Endothelial cell of hepatic sinusoid (primary cell): ENCODE results near the gene TSPAN31.
"Not testable (repeated sequence)": the region's sequence is repeated elsewhere in the genome, so short reads cannot be mapped to it uniquely, and the experiment has no call there.

Source experiments
- in situ Hi-C: cut with HindIII; loops from 2 replicates; pipeline ENCODE4 v1.10.0; 2017; ENCODE audit warnings: low sequenced_read_pairs

The TSPAN31 gene

DNA sequence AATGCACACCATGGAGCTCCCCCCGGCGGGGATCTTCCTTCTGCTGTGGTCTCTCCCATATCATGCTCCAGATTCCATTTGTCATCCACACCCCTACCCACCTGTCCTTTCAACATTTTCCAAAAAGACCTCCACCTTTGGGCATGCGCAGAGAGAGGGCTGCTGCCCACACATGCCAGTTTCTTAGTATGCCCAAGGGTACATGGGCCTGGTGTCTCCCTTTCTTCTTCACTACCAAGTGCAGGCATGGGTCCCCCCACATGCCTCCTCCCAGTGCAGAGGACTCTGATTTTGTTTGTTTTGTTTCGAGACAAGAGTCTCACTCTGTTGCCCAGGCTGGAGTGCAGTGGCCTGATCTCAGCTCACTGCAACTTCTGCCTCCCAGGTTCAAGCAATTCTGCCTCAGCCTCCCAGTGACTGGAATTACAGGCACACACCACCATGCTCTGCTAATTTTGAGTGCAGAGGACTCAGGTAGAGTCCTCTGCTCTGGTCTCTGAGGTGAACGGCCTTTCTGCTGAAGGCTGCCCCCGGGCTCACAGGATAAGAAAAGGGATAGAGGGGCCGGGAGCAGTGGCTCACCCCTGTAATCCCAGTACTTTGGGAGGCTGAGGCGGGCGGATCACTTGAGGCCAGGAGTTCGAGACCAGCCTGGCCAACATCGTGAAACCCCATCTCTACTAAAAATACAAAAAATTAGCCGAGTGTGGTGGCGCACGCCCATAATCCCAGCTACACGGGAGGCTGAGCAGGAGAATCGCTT is 22.8 kb upstream of the TSPAN31 start:
- in situ Hi-C loops, result not testable (repeated sequence)

DNA sequence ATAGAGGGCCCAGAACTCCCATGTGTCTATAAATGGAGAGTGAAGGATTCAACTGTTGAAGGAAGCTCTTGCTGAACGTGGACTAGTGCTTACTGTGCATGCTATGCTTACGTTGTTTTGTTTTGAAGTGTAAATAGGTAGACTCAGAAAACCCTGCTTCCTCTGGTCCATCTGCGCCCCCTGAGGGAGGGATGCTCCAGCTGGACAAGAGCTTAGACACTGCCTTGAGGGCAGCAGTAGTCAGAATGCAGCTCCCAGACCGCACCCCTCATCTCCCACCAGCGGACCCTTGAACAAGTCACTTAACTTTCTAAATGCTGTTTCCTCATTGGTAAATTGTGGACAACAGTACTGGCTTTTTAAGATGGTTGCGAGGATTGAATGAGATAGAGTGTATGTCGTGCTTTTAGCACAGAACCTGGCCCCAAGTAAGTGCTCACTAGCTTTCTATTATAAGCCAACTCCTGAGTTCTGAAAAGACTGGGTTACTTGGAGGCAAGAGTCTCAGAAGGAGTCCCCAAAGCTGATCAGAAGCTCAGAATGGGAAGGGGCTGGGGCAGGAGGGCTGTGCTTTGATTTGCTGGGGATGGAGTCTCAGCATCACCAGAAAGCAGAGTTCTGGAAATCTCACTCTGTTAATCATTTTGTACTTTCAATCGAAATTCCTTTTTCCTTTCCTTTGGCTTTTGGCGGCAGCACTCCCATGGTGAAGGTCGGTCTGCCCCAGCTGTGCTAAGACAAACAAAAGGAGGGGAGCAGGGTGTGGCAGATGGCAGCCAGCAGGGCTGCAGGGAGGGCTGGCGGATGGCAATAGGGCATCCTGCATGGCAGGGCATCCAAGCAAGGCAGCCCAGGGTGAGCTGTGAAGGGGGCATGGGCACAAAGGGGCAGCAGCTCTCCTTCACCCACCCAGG is 21.9 kb upstream of the TSPAN31 start:
- in situ Hi-C loops, result no loop called here

DNA sequence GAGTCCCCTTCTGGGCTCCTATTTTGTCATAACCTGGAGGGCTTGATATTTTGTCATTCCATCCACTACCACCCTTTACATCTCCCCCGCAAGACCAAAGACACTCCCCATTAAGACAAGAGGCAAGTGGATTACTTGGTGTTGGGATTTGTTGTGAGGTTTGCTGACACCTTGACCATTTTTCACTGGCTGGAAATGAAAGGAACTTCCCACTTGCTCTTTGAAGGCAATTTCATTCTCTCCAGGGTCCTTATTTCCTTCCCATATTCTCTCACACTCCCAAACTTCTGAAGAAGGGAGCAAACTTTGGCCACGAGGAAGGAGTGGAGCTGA is 21.2 kb upstream of the TSPAN31 start:
- in situ Hi-C loops, result no loop called here

DNA sequence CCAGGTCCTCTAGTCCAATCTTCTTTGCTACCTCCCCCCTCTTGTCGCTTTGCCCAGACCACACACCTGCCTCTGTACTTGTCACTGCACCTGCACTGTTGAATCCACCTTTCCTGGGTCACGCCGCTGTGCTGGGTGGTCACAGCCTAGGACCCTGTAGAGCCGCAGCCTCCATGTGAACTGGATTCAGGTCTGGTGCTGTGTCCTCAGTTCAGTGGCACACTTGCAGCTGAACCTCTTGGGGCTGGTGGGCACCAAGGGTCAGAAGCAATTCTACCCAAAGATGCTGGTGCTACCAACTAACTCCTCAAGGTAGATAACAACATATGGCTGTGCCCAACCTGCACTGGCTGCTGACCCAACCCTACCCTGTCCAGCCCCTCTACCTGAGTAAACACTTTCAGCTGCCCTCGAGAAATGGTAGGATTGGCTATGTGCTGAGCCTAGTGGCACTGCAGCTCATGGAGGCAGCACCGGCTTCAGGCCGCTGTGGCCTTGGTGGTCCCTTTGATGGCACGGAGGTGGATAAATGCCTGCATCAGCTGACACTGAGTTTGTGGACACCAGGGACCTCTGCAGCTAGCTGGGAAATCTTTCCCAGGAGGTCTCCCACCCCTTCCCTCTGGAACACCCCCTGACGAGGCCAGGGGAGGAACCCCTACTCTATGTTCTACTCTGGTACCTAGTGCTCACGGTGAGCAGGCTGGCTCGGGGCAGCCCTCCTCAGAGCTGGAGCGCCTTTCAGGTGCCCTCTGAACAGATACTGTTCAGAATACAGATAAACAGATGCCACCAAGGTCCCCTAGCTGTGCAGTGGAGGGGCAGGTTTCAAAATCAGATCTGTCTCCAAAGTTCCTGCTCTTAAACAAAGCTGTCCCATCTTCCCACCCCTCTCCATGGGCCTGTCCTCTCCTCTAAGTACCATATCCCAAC is 20.6 kb upstream of the TSPAN31 start:
- in situ Hi-C loops, result no loop called here

DNA sequence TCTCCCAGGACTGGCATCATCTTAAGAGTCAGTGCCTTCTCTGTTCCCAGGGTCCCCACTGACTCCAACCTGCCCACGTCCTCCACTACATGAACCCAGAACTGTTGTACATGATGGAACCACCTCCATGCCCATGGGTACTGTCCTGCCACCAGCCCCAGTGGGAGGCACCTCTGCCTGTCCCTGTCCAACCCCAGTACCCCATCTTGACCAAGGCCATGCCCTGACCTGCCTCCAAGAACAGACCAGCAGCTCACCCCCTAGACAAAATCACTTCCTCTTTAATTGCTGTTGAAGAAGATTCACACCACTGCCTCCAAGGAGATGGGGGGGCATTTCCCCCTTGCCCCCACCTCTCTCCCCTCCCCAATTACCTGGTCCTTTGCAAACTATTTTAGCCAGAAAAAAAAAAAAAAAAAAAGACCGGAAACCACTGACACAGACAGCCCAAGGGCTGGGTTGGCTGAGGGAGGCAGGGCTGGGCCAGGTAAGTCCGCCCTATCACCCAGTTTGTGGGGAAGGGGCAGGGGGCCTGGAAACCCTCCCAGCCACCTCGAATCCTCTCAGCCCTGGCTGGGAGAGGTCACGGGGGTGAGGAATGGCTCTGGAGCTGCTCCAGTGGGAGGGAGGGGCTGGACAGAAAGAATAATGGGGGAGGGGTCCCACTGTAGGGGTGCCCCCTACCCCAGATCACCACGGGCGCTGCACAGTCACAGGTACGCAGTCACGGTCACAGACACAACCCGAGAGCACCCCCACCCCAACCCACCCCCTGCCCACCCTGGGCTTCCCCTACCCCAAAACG is 19.7 kb upstream of the TSPAN31 start:
- in situ Hi-C loops, result no loop called here

DNA sequence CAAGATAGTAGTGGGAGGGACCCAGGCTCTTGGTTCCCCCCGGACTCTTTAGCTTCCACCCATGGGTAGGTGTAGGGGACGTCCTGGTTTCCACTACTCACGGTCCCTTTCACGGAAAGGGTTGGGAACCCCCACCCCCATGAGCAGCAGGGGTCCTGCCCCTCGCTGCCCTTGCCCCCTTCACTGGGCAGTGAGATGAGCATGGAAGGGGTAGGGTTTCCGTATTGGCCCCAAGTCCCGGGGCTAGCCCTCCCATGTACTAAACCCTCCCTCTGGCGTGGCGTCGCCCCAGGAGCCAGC is 19.0 kb upstream of the TSPAN31 start:
- in situ Hi-C loops, result no loop called here

DNA sequence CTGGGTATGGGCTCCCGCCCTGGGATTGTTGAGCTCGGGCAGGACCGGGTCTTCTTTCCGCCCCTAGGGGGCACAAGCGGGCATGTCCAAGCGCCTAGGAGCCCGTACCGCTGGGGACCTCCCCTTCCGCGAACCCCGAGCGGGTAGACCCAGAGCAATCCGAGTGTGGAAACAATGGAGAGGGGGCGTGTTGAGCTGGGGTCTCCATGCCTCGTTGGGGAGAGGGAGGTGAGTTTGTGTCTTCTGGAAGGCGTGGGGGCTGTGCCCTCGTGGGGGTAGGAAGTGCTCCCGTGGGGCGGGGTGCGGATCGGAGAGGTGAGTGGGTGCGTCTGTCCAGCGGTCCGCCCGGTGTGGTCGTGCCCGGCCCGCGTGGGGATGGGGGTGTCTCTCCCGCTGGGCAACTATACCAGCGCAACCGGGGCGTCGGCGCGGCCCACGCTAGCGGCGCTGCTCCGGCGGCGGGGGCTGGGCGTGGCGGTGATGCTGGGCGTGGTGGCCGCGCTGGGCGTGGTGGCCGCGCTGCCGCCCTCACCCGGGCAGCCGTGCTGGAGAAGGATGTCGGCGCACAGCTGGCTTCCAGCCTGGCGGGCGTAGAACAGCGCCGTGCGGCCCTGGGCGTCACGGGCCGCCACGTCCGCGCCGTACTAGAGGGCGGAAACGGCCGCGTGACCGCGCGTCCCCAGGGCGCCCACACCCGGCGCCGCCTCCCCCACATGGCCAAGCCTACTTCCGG is 18.5 kb upstream of the TSPAN31 start:
- in situ Hi-C loops, result no loop called here

DNA sequence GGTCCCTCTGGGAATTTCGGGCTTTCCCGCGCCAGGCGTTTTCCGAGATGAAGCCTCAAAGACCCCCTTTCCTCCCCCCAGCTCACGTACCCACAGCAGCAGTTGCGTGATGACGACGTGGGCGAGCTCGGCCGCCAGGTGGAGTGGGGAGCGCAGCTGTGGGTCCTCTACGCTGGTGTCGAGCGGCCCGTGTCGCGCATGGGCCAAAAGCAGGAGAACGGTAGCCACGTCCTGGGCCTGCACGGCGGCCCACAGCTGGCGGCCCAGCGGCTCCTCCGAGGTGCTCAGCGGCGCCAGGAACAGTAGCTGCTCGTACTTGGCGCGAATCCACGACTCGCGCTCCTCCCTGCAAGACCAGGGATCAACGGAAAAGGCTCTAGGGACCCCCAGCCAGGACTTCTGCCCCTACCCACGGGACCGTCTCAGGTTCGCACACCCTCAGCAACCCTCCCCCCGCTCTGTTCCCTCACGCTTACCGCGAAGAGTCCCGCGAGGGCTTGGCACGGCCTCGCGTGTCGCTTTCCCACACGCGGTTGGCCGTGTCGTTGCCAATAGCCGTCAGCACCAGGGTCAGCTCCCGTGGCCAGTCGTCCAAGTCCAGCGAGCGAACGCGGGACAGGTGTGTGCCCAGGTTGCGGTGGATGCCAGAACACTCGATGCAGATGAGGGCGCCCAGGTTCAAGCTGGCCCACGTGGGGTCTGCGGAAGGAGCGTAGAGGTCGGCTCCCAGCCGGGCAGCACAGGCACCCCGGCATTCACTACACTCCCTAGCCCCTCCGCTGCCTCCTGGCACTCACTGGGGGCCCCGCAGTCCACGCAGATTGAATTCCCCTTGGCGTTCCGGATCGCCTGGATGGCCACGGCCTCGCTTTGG is 17.7 kb upstream of the TSPAN31 start:
- in situ Hi-C loops, result no loop called here

DNA sequence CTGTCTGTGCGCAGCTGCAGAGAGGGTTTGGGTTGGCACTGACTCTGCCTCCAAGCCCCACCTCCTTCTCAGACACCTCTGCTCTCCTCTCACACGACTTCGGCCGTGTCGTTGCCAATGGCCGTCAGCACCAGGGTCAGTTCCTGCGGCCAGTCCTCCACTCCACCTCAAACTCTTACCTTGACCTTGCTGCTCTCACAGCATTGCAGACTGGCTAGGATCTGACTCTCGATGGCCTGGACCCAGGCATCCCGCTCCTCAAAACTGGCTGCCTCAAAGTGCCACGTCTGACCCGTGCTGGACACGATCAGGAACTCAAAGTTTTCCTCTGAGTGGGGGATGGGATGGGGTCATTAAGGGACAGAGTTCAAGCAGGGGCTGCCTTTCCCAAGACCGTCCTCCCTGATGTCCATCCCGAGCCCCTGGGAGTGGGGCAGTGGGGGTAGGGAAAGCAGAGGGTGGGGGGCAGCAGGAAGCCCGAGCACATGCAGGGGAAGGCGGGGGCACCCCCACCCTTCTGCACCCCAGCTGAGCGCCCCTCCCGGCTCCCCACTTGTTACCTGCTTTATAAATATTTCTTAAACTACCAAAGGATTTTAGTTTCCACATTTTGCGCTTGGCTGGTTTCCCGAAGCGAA is 17.0 kb upstream of the TSPAN31 start:
- in situ Hi-C loops, result no loop called here

DNA sequence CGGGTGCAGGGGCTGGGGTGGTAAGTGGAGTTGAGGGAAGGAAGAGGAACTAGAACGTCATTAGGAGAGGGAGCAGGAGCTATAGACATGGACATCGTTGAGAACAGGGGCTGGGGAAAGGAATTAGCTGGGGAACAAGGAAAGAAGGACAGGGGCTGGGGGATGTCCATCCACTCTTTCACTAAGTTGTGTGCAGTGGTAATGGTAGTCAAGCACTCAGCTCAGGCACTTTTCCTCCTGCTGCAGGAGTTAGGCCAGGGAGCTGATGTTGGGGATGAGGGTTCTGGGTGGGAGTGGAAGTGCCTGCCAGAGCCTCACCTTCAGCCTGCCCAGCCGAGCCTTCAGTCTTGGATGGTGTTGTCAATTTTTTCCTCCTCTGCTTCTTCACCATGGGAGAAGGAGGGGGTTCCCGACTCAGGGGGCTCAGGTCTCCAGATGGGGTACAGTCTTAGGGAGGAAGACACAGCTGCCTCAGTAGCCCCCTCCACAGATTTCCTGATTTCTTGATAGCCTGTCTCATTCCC is 15.5 kb upstream of the TSPAN31 start:
- in situ Hi-C loops, result no loop called here

DNA sequence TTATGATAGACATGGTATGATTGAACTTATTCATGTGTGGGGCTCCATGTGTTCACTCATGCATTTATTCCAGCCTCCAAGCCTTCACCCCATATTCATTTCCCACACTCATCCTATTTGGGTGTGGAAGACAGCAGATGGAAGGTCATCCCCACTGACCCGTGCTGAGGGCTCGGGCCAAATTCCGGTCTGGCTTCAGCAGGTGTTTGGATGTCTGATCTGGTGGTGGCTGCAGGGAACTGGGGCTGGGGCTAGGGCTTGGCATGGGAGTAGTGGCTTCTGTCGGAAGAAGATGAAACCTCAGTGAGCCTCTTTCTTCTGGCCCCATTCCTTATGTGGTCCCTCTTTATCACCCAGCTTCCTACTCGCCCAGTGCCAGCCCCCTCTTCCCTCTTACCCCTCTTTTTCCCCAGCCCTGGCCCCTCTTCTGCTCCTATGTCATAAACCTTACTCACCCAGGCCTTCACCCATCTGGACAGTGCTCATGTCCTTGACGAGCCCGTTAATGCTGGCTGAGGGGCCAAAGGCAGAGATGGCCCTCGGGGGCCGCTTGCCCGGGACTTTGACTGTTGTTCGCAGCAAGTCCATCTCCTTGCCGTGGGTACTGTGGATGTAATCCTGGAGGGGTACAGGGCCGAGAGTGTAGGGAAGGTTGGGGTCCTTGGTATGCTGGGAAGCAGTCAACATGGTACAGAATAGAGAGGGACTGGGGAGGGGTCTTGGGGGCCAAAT is 14.3 kb upstream of the TSPAN31 start:
- in situ Hi-C loops, result no loop called here

DNA sequence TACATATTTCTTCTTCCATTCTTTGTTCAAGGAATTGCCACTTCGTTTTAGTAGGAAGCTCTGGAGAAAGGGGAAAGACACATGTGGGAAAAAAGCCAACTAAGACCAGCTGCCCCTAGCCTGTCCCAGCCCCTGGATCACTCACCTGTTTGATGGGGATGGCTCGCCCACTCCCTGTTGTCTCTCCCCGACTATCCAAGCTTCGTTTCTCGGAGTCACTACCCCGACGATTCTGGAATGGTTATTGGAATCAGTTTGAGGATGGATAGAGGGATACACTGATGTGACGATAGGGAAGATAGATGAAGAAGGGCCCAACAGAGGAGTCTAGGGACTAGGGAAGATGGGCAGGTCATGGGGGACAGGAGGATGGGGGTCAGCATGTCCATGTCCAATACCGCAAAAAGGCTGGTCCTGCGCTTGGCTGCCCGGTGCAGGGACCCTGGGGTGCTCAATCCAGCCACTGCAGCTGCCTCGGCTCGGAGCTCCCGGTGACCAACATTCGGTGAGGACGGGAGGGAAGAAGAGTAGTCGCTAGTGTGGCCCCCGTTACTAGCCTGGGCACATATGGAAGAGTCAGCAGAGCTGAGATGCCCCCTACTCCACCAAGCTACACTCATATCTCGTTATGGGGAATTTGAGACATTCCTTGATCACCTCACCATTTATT is 13.3 kb upstream of the TSPAN31 start:
- in situ Hi-C loops, result no loop called here

DNA sequence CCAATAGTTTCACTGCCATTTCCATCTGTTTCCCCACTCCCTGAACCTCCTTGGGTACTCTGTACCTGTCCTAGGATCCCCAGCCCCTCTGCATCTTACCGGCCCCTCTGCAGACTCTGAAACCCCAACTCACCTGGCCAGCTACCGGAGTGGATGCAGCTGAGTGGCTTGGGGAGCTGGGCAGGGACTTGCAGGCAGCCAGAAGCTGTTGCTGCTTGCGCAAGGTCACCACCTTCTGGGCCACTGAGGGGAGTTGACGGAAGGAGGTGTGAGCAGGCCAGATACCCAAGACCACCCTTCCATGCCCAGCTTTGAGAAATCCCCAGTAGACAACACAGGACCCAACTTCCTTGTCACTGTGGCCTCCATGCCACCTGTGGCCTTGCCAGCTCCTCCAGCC is 12.6 kb upstream of the TSPAN31 start:
- in situ Hi-C loops, result no loop called here

DNA sequence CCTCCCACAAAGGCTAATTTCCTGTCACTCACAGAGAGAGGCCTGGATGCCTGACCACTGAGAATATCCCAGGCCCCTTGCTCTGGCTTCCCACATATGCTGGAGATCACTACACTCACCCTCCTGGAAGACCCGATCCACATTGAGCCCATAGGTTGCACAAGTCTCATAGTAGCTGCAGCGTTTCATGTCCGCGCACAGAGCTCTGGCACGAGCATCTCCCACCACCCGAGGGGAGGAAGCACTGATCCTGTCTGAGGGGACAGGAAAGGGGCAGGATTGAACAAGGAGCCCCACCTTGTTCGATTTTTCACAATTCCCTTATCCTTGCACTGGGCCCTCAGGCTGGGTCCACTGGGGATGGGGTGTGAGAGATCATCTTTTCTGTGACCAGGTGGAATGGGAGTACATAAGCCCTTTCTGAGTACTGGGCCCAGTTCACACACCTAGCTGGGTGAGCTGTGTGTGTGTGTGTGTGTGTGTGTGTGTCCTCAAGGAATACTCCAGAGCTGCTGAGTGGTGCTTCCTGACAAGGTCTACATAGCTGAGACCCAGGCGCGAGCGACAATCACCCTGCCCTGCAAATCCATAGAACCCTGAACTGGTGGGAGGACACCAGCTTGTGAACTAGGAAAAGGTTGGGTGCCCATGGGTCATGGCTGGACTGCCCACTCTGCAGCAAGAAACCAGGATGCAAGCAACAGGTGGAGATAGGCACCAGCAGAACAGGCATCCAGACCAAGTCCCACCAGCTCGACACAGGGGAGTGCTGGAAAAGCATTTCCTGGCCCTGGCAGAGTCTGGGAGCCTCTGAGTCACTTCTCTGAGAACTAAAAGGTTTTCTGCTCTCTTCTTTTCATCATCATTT is 11.9 kb upstream of the TSPAN31 start:
- in situ Hi-C loops, result no loop called here

DNA sequence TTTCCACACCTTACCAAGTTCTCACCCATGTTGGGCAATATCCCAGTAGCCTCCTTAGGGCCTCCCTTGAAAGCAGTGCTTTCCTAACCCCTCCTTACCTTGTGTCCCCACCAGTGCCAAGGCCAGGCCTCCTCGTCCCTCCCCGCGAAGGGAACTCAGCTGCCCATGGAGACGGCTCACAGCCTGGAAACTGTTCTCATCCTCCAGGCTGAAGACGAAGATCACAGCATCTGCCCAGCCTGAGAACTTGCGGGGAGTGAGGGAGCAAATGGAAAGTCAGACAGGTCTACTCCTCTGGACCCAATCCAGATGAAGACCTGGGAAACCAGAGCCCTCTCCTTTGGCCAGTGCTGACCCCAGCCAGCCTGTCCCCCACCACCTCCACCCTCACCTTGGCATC is 10.9 kb upstream of the TSPAN31 start:
- in situ Hi-C loops, result no loop called here

DNA sequence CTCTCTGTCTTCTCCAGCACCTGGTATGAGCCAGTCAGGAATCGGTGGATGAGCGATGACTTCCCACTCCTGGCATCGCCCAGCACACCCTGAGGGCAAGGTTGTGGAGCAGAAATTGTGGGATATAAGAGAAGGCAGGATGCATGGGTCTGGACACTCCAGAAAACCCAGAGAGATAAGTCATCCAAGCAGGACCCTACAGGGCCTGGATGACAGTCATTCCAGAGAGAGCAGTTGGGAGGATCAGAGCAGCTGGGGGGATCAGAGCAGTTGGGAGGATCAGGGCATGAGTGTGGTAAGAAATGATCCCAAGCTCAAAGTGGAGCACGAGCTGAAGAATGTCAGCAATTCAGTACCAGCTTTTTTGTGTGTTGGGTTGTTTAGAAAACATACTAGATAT is 10.2 kb upstream of the TSPAN31 start:
- in situ Hi-C loops, result no loop called here
